Activated CD8-positive, alpha-beta memory T cell treated with anti-CD3 and anti-CD28 coated beads, Interleukin-2, amount 50 U/mL, for 1 hour (primary cell): ENCODE measurements around the gene MED7.

Experiments
- DNase-seq: peaks from one replicate; pipeline ENCODE4 v3.0.0-alpha.2; 2020; ENCODE audit errors: extremely low read depth

Gene MED7

GRCh38 chr5:157106630-157107461, 35.8 kb downstream of the MED7 start:
- DNase-seq: no peak

GRCh38 chr5:157100140-157100679, 42.5 kb downstream of the MED7 start:
- no peak for DNase-seq

GRCh38 chr5:157088342-157088990, 54.2 kb downstream of the MED7 start:
- DNase-seq: no peak
